Nephron (organoid): Measurements from ENCODE around the gene LSM11.

ENCODE experiments used
- H3K27ac Mint-ChIP-seq, 3 experiments: 2 replicates each; pipeline ENCODE4 v1.8.0; 2020; ENCODE audit warnings: mixed read lengths in 3 of 3, mild to moderate bottlenecking in 2 of 3, moderate library complexity in 1 of 3
- H3K27me3 Mint-ChIP-seq: 2 replicates; pipeline ENCODE4 v1.8.0; 2021; ENCODE audit warnings: low read depth, mild to moderate bottlenecking, moderate library complexity, mixed read lengths
- H3K36me3 Mint-ChIP-seq: 2 replicates; pipeline ENCODE4 v1.8.0; 2020; ENCODE audit warnings: low read depth, mixed read lengths
- H3K4me1 Mint-ChIP-seq: 2 replicates; pipeline ENCODE4 v1.8.0; 2020; ENCODE audit warnings: mixed read lengths
- H3K4me3 Mint-ChIP-seq, 3 experiments: 2 replicates each; pipeline ENCODE4 v1.8.0; 2020; ENCODE audit warnings: mild to moderate bottlenecking in 3 of 3, mixed read lengths in 3 of 3, moderate library complexity in 2 of 3
- H3K9me3 Mint-ChIP-seq: 2 replicates; pipeline ENCODE4 v1.8.0; 2020; ENCODE audit warnings: mixed read lengths
- CTCF ChIP-seq, 3 experiments: fragments of 200-600 bp; sonication (generic); IDR thresholded peaks; one replicate each; pipeline ENCODE4 v1.5.0; 2021; ENCODE audit warnings: antibody characterized with exemption in 3 of 3; ENCODE audit not compliant: unreplicated experiment in 3 of 3

Gene LSM11

GRCh38 chr5:157747766-157748700 lies 4.5 kb downstream of the LSM11 start:
- Mint-ChIP-seq H3K27me3 (no peaks in the 10 kb centered on the region), H3K27ac (peak overlapping the region; percentile 47 to 89 (median 87)), H3K4me1 (peaks cover 50% of the 10 kb centered on the region), H3K36me3 (peaks cover 4% of the 10 kb centered on the region), H3K9me3 (no peaks in the 10 kb centered on the region), H3K4me3 (peak overlapping the region in 1 of 3 experiments; percentile 5)
- TF ChIP-seq CTCF (IDR thresholded peaks at IDR 0.05; ENCODE audit: unreplicated experiment in 3 of 3) = no peak

- Mint-ChIP-seq H3K4me1 (peaks cover 50% of the 10 kb centered on the region), H3K36me3 (peaks cover 10% of the 10 kb centered on the region), H3K27me3 (no peaks in the 10 kb centered on the region), H3K4me3 (no peak overlapping the region), H3K27ac (peak overlapping the region in 1 of 3 experiments; percentile 1), H3K9me3 (no peaks in the 10 kb centered on the region)
- no peak for TF ChIP-seq CTCF (IDR thresholded peaks at IDR 0.05; ENCODE audit: unreplicated experiment in 3 of 3)
These were observed 5.4 kb downstream of the LSM11 start for GRCh38 chr5:157748760-157749461.

GRCh38 chr5:157749462-157749799 lies 5.9 kb downstream of the LSM11 start:
- H3K27me3 Mint-ChIP-seq = no peaks in the 10 kb centered on the region
- H3K27ac Mint-ChIP-seq = peak overlapping the region in 2 of 3 experiments; percentile 48 to 54
- no peak overlapping the region for H3K4me3 Mint-ChIP-seq

GRCh38 chr5:157750320-157750719 lies 6.8 kb downstream of the LSM11 start:
- peaks cover 40% of the 10 kb centered on the region for H3K4me1 Mint-ChIP-seq
- H3K27ac Mint-ChIP-seq = peak overlapping the region in 2 of 3 experiments; percentile 48 to 54
- no peak for TF ChIP-seq CTCF (IDR thresholded peaks at IDR 0.05; ENCODE audit: unreplicated experiment in 3 of 3)
- H3K4me3 Mint-ChIP-seq = no peak overlapping the region
- peaks cover 15% of the 10 kb centered on the region for H3K36me3 Mint-ChIP-seq
- H3K27me3 Mint-ChIP-seq = no peaks in the 10 kb centered on the region
- H3K9me3 Mint-ChIP-seq = no peaks in the 10 kb centered on the region

More at GRCh38 chr5:157749462-157749799, 5.9 kb downstream of the LSM11 start:
- Mint-ChIP-seq H3K36me3 (peaks cover 10% of the 10 kb centered on the region), H3K9me3 (no peaks in the 10 kb centered on the region), H3K4me1 (peaks cover 47% of the 10 kb centered on the region)
- TF ChIP-seq CTCF (IDR thresholded peaks at IDR 0.05; ENCODE audit: unreplicated experiment in 3 of 3) = no peak

GRCh38 chr5:157756122-157756521 lies 12.6 kb downstream of the LSM11 start:
- no peak for TF ChIP-seq CTCF (IDR thresholded peaks at IDR 0.05; ENCODE audit: unreplicated experiment in 3 of 3)
- H3K27me3 Mint-ChIP-seq = no peaks in the 10 kb centered on the region
- H3K9me3 Mint-ChIP-seq = no peaks in the 10 kb centered on the region
- H3K4me3 Mint-ChIP-seq = no peak overlapping the region
- peaks cover 27% of the 10 kb centered on the region for H3K36me3 Mint-ChIP-seq
- peaks cover 23% of the 10 kb centered on the region for H3K4me1 Mint-ChIP-seq
- H3K27ac Mint-ChIP-seq = no peak overlapping the region
